ENCODE results near the gene SLC23A2.

DNA sequence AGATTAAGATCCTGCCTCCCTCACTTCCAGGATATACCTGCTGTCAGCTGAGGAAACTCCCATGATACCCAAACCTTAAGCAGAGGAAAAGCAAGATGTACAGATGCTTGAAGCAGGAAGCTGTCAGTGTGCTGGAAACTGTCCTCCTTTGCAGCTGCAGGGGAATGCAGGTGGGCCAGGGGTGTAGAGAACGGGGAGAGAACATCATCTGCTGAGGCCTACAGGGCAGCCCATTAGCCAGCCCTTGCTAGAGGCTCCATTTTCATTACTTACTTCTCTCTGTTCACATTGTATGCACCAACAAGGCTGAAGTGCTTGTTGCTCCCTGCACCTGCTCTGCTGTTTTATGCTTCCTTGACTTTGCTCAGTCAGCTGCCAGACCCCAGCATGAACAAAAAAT, 160.5 kb downstream of the SLC23A2 start:
- no peak for TF ChIP-seq CREB5 (CRISPR knock-in tag; IDR thresholded peaks at IDR 0.05; ENCODE audit: low read depth)
- TF ChIP-seq ZFP30 (CRISPR knock-in tag; IDR thresholded peaks at IDR 0.05), result no peak
- TF ChIP-seq ARNTL (CRISPR knock-in tag; IDR thresholded peaks at IDR 0.05; ENCODE audit: borderline replicate concordance, low read depth), result no peak
- no peak for TF ChIP-seq ZNF70 (CRISPR knock-in tag; IDR thresholded peaks at IDR 0.05)
- TF ChIP-seq ISL1 (CRISPR knock-in tag; IDR thresholded peaks at IDR 0.05), result no peak
- no peak for TF ChIP-seq PATZ1 (CRISPR knock-in tag; IDR thresholded peaks at IDR 0.05; ENCODE audit: borderline replicate concordance)
- TF ChIP-seq RARB (CRISPR knock-in tag; IDR thresholded peaks at IDR 0.05), result no peak
- no peak for TF ChIP-seq SNAI2 (CRISPR knock-in tag; IDR thresholded peaks at IDR 0.05)
- no peak for TF ChIP-seq TSHZ2 (CRISPR knock-in tag; IDR thresholded peaks at IDR 0.05)
- no peak for TF ChIP-seq BACH2 (CRISPR knock-in tag; IDR thresholded peaks at IDR 0.05; ENCODE audit: borderline replicate concordance)
- no peak for TF ChIP-seq ZFP3 (CRISPR knock-in tag; IDR thresholded peaks at IDR 0.05)
- no peak for TF ChIP-seq ZNF8 (CRISPR knock-in tag; IDR thresholded peaks at IDR 0.05)
- TF ChIP-seq OSR1 (CRISPR knock-in tag; IDR thresholded peaks at IDR 0.05), result no peak
- TF ChIP-seq GLIS3 (CRISPR knock-in tag; IDR thresholded peaks at IDR 0.05), result no peak

Data from SK-N-SH treated with all-trans-retinoic acid at 6 μM for 48 hours (cell line).